Stimulated activated CD8-positive, alpha-beta memory T cell treated with anti-CD3 and anti-CD28 coated beads, Interleukin-2, amount 100 ng/mL, for 1 hour (primary cell): ENCODE data around the gene EHD3.

ENCODE experiments used
- DNase-seq, 2 donors: peaks; one replicate each; pipeline ENCODE4 v3.0.0-alpha.2; 2020; ENCODE audit warnings: low read depth in 2 of 2

The EHD3 gene

DNA sequence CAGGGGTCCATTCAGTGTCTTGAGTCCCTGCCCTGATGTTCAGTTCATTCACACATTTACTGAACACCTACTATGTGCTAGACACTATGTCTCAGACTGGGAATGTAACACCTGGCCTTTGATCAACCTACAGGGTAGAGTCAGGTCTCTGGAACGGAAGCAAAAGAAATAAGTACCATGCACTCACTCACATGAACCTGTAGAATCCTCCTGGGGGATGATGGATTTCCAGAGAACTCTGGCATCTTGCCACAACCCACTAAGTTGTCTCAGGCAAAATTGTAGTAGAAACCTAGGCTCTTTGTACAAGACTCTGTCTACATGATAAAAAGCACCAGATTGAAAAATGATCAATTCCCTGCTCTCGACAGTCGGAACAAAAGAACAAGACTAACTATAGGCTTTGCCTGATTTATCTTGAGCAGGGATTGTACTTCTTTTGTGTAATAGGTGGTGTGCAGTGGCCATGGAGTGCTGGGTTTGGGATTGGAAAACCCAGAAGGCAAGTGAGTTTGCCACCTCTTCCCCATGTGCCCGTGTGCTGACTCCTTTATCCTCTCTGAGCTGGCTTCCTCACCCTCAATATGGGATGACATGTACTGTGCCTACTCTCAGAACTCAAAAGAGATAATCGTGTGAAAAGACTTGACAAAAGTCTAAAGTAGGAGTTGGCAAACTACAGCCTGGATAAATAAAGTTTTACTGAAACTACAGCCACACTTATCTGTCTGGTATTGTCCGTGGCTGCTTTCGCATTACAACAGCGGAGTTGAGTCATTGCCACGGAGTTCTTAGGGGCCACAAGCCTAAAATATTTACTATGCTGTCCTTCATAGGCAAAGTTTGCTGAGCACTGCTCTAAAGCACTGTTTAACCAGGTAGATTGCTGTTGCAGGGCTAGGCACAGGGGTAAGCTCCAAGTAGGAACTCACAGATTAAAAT is 21.0 kb upstream of the EHD3 start:
- no peak for DNase-seq

DNA sequence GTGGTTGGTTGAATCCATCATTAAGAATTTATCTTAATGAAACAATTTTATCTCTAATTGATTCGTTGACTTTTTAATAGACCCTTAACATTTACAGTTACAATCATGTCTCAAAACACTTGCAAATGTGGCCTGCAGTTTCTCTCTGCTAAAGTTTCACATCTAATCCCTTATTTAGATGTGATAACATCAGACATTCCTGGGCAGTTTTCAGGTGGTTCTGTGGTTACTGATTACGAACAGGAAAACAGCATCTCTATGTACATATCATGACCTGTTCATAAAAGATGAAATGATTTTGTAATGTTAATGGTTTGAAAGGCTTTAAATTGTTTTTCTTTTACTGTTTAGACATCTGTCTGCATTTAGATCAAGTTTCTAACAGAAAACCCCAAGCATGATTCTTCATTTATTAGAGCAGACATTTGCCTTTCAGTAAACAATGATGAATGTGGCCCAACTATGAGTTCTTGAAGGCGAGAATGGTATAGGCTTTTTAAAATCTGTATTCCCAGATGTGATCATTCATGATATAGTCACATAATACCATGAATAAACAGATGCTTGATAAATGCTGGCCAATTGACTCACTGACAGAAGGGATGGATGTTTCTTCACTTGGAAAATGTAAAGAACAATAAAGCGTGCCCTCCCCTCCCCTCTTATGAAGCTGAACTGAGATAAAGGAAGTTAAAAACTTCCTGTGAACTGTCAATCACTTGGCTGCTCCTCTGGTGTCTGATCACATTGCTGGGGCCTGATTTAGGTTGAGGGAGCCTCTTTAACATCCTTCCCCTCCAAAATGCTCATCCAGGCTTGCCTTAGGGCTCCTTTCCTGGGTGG is 20.1 kb upstream of the EHD3 start:
- no peak for DNase-seq

DNA sequence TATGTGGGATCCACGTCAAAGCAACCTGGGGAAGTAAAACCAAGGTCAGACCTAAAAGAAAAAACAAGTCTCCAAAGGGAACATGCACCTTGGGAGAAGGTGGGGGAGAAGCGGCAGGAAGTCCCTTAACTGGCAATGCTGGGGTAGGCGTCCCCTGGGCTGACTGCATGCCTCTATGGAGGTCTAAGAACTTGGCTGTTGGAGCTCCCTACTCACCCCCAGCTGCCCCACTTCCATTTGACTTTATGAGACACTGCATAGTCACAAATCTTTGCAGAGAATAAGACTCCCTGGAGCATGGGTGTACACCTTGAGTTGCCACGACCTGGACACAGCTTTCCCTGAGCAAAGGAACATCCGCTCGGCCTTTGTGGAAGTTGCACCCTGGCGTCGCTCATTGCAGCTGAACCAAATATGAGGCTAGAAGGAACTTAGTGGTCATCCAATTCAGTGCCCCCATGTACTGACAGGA is 19.5 kb upstream of the EHD3 start:
- no peak for DNase-seq

DNA sequence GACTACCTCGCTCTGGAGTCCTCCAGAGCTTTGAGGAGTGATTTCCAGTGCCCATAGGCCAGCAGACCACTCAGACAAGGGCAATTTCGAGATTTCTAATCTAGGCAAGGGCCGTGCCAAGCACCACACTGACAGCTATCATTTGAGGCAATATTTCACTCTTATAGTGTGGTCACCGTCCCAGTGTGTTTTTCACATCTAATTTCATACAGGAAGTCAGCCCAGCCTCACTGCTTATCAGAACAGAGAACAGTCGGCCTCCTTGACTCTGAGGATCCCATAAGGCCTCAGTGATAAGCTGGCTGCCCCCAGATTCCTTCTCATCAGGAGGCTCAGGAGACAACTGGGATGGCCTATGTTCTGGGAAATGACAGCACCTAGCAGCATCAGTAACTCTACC is 17.2 kb upstream of the EHD3 start:
- no peak for DNase-seq

DNA sequence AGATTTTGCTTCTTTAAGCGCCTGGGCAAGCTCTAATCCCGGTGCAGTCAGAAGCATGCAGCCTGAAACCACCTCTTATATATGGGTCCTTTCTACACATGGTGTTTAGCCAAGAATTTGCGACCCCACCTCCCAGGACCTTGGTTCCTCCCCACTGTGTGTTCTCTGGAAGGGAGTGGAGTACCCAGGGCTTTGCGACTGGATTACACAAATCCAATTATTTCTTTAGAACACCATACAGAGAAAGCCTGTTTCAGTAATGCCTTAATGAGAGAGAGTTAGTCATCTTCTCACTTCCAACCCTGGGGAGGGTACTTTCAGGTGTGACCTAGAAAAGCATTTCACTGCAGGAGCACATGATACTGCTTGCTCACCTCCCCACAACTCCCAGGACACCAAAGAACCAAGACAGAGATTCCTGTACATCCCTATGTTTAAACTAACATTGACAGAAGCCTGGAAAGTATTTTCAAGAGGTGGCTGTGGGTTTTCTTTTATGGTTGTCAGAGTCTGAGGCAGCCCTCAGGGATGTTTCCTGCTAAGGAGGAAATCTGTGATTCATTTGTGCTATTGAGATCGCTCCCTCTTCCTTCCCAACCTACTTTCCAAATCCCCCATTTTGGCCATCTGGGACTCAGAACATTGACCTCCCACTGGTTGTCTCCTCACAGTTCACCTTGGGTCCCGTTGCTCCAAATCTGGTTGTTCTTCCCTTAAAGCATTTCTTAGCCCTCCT is 16.3 kb upstream of the EHD3 start, which contains the start of gene CAPN14:
Gene CAPN14, minus strand, starts transcription at position 51 of the 736 bp plus-strand sequence. CDS start 12,068 bp downstream, outside the sequence.
- DNase-seq: no peak

DNA sequence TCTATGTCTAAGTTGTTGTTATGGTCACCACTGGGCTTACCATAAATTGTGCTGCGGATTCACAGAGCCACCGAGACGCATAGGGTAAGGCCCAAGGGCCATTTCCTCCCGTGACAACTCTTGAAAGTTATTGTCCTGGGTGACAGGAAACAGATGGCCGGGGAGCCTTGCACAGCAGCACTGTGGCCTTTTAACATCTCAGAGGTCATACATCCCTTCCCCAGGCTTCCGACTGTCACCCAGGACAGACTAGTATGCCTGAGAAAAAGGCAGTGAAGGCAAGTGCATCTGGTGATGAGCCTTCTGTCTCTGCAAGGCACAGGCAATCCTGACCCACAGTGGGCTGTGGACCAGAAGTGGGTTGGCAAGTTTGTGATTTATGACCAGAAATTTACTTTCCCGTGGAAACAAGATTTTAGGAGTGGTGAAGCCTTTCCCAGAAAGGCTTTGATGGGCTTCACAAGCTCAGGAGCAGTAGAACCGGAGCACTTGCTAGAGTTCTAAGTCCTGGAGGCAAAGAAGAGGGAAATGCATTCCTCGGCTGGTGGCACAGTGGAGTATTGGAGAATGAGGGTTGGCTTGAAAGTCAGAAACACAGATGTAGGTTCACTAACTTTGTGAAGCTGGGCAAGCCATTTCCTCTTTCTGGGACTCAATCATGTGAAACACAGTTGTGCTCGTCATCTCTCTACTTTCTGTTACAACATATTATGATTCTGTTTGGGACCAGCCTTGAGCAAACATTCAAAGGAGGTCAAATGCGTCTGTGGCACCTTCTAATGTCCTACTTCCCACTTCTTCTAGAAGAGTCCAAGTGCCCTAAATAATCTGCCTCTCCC is 14.6 kb upstream of the EHD3 start:
- no peak for DNase-seq

DNA sequence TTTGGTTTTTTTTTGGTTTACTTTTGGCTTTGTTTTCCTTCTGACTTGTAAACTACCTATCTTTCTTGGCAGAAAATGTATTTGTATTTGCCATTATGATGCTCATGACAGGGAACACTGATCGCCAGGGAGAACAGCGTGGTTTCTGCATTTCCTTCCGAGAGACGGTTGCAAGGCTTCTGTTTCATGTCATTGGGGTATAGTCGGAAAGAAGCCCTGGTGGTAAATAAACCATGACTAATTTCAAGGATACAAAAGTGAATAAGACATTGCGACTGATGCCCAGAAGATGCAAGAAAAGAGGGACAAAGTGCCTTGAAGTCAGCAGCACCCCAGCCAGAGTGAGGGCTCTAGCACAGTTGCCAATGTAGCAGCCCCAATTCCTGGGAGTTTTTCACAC is 12.4 kb upstream of the EHD3 start:
- no peak for DNase-seq

DNA sequence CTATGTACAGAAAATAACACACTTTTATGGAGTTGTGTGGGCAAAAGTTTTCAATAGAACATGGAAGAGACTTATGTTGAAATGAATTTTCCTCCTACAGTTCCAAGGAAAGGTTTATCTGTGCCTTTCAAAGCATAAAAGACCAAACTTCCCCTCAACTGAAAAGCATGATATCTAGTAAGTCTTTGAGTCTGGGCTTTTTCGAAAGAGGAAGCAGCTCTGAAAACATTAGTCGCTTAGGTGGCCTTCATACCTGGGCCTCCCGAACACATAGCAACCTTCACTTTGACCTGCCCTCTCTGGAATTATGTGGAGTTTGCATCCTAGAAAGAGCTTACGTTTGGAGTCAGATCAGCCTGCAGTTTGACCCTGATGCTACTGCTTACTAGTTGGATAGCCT is 11.9 kb upstream of the EHD3 start:
- DNase-seq: no peak

DNA sequence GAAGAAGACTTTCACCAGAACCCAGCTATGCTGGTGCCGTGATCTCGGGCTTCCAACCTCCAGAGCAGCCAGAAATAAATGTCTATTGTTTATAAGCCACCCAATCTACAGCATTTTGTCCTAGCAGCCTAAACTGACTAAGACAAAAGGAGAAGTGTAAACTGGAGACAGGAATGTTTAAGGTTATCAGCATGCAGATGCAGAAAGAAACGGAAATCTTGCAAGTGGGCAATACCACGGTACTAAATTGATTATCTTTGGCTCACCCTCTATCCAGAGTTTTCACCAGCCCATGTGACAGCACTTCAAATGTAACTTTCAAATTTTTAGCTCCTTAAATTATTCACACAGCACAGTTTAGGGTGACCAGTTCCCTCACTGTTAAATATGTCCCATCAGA is 10.9 kb upstream of the EHD3 start:
- no peak for DNase-seq

DNA sequence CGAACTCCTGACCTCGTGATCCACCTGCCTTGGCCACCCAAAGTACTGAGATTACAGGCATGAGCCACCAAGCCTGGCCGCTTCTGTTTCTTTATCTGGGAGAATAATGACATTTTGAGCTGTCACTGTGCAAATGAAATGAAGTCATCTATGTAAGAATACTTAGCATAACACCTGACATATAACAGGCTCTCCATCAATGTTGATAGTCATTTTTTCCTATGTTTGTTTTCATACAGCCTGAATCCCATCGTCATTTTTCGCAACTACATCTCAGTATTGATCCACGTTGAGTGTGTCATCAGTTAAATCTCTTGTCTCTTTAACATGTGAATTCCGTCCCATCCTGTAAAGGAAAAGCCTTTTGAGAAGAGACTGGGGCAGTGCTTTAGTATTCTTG is 10.2 kb upstream of the EHD3 start:
- DNase-seq: no peak

DNA sequence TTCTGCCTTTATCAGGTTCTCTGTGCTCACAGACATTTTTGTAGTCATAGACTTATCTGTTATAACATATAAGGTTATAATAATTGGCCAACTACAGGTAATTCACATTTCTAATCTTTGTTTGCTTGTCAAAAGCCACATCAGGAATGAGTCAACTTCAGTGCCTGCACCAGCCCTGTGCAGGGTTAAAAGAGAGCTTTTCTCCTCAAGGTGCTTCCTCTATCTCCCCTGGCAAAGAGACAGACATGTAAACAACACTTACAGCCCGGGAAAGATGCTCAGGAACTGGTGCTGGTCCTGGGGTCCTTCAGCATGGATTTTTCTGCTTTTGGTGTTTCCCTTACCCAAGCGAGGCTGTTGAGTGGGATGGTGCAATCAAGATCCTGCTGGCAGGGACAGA is 7.7 kb upstream of the EHD3 start:
- DNase-seq: no peak

DNA sequence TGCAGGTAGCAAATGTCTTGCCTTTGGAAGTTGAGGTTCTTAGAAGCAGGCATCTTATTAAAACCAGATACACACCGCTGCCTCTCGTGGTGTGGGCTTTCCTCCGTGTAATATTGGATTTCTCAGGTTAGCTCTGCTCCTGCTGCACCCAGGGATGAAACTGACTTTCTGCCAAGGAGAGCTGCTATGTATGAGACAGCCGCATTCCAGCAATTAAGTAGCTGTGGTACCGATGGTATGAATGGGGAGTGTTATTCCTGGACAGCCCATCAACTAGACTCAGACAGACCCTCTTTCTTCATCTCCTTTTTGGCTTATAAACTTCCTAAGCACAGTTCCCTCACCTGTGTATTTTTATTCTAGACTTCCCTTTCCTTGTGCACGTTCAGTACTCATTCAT is 6.8 kb upstream of the EHD3 start:
- DNase-seq: no peak

DNA sequence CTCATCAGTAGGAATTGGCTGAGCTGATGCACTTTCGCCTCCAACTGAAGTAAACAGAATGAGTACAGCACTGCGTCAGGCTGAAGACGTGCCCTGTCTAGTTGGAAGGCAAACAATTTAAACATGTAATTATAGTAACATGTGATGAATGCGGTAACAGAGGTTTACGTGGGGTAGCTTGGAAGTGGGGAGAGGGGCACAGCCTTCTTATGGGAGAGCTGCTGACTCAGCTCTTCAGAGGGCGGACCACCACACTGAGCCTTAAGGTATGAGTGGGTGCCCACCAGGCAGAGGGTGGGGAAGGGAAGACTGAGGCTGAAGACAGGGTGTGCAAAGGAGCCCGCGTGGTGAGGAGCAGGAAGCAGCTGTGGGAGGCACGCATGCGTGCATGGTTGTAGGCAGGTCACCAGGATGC is 6.2 kb upstream of the EHD3 start:
- no peak for DNase-seq

DNA sequence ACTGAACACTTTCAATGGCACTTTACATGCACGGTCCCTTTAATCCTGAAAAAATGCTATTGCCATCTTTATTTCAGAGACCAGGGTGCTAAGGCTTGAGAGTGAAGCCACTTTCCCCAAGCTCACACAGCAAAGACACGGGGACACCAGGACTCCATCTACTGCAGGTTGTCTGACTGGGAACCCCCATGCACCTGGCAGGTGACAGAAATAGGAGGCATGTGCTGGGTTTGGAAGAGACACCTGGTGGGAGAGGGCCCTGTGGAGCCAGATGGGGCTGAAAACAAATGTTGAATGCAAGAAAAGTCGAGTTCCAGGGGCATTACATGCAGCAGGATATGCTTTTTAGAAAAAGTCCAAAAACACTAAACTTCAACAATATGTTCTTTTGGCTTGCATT is 5.2 kb upstream of the EHD3 start:
- no peak for DNase-seq

DNA sequence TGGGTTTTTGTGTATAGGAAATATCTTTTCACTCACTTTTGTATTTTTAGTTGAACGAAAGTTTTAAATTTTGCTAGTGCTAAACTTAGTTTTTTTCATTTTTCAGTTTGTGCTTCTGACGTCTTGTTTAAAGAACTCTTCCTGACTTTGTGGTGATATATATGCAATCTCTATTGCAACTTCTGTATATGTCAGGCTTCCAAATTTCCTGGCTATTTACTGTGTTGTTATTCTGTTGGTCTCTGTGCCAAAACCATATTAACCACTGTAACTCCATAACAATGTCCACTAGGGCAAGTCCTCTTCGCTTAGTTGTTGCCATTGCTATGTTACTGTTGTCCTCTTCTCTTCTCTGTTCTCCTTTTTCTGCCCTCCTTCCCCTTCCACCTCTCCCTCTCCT is 3.2 kb upstream of the EHD3 start:
- DNase-seq: no peak

DNA sequence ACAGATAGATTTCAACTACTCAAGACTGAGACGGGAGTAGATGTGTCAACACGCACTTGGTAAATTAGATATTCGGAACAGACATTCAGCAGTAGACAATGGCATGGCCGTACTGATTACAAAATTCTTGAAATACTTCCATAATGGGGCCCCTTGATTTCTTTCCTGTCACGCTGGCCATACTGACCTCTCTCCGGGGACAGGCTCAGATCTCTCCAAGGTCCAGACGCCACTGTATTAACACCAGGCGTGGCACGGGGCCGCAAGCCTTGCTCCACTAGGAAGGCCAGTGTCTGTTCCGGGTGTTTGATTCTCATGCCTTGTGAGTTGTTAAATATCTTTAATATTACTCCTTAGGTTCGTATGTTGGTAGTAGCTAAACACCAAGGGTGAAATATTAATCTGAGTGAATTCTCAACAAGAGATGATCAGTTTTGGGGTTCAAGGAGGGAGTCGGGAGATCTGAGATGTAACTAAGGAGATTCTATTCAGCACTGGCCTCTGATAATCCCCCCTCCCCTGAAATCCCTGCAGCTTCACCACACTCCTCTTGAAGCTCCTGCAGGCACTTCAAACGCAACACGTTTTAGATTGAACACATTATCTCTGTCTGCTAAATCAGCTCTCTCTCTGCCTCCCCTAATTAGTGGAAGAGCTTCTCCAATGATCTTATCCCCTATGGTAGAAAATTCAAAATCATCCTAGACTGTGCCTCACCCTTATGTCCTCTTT is 2.2 kb upstream of the EHD3 start:
- no peak for DNase-seq

DNA sequence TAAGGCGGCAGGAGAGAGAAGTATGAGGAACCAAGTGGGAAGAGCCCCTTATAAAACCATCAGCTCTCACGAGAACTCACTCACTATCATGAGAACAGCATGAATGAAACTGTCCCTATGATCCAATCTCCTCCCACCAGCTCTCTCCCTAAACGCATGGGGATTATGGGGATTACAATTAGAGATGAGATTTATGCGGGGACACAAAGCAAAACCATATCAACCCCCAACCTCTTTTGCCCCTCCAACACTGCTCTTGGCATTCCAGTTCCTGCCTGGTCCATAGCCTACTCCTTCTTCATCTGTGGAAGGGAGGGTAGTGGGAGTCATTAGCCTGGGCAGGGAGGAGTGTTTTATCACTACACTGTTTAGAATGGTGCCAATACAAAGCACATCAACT is 1.4 kb upstream of the EHD3 start:
- DNase-seq: no peak

DNA sequence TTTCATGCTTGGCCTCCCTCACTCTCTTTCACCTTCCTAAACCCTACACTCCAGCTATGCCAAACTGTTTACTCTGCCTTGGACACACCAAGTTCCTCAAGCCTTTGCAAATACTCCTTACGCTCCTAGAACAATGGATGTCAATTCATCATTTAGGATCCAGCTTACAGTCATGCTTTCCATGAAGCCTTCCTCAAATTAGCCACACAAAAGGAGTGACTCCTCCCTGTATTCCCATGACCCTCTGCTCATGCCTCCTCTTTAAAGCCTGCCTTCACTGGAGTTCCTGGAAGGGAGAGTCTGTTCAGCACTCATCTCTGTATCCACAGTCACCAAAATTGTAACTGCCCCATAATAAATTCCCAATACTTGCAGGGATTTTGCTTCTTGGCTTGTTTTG is 721 bp upstream of the EHD3 start:
- no peak for DNase-seq

DNA sequence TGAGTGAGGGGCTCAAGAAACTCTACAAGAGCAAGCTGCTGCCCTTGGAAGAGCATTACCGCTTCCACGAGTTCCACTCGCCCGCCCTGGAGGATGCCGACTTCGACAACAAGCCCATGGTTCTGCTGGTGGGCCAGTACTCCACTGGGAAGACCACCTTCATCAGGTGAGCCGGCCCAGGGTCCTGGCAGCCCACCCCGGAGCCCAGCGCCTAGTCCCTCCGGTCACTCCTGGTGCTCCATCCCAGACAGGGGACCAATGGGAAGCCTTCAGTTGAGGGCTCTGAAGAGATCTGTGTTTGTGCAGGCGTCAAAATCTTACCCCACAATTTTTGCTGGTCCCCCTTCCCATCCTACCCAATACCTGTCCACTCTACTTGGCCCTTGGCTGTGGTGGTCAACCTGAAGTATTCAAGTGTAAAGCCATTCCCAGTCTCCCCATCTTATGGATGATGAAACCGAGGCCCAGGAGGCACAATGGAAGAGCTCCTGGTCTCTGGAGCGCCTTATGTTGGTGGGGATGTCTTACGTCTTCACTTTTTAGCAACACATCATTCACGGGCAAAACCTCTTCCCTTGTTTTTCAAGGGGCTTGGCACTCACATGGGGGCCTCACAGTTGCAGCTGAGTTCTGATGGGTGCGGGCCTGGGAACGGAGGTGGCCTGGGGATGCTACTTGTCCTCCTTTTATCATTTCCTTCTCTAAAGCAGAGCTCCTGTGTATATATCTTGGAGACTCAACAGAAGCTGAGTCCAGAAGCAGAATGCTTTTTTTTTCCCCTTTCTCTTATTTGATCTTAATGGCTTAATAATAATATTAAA is 941 bp downstream of the EHD3 start:
- DNase-seq: no peak

DNA sequence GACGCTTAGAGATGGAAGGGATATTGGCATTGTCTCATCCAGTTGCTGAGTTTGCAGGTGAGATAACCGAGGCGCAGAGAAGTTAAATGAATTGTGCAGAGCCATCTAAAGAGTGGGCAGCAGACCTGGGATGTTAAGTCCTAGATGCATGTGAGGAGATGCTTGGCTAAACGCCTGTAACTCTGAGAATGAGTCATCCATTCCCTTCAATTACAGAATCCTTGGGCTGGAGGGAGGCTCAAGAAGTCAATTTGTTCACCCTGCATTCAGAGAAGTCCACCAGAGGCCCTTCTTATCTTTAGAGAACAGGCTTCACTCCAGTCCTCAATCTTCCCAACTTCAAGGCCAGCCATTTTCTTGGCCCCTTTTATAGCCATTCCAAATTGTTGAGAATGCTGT is 1.6 kb downstream of the EHD3 start:
- DNase-seq: no peak
